Adipocyte (in vitro differentiated cells): Measurements from ENCODE around the gene BABAM2.
"Not testable (repeated sequence)": the region's sequence is repeated elsewhere in the genome, so short reads cannot be mapped to it uniquely, and the experiment has no call there.

Source experiments
- DNase-seq: peaks from one replicate; pipeline ENCODE4 v3.0.0-alpha.2; 2015; ENCODE audit warnings: low read depth
- H3K27me3 ChIP-seq: replicated peaks from 2 replicates; pipeline ENCODE4 v1.7.0; 2013; ENCODE audit warnings: mild to moderate bottlenecking, low read length, moderate library complexity; ENCODE audit not compliant: control insufficient read depth, insufficient read depth
- H3K36me3 ChIP-seq: 2 replicates; pipeline ENCODE4 v1.7.0; 2013; ENCODE audit warnings: low read length, mild to moderate bottlenecking, moderate library complexity; ENCODE audit not compliant: control insufficient read depth, insufficient read depth, severe bottlenecking
- H3K4me1 ChIP-seq: 2 replicates; pipeline ENCODE4 v1.7.0; 2013; ENCODE audit warnings: mild to moderate bottlenecking, low read length, moderate library complexity; ENCODE audit not compliant: control insufficient read depth, insufficient read depth
- H3K4me3 ChIP-seq: 2 replicates; pipeline ENCODE4 v1.7.0; 2013; ENCODE audit warnings: mild to moderate bottlenecking, low read length, moderate library complexity
- H3K9ac ChIP-seq: 2 replicates; pipeline ENCODE4 v1.7.0; 2013; ENCODE audit warnings: mild to moderate bottlenecking, low read length, moderate library complexity
- H3K9me3 ChIP-seq: 2 replicates; pipeline ENCODE4 v1.7.0; 2013; ENCODE audit warnings: mild to moderate bottlenecking, low read length, moderate library complexity; ENCODE audit not compliant: control insufficient read depth

The BABAM2 gene

GRCh38 chr2:28368357-28368798, 477.8 kb downstream of the BABAM2 start:
- H3K9ac ChIP-seq: no peak overlapping the region
- peaks cover 7% of the 10 kb centered on the region for H3K27me3 ChIP-seq
- H3K9me3 ChIP-seq: no peaks in the 10 kb centered on the region
- no peak overlapping the region for H3K4me3 ChIP-seq
- H3K4me1 ChIP-seq: peaks cover 22% of the 10 kb centered on the region
- no peaks in the 10 kb centered on the region for H3K36me3 ChIP-seq
- DNase-seq: no peak

GRCh38 chr2:28369358-28369757, 478.8 kb downstream of the BABAM2 start:
- Histone ChIP-seq H3K4me1 (peaks cover 22% of the 10 kb centered on the region), H3K4me3 (no peak overlapping the region), H3K9ac (peak overlapping the region; percentile 32), H3K27me3 (peaks cover 7% of the 10 kb centered on the region), H3K36me3 (no peaks in the 10 kb centered on the region), H3K9me3 (no peaks in the 10 kb centered on the region)
- no peak for DNase-seq

- Histone ChIP-seq H3K9me3 (no peaks in the 10 kb centered on the region), H3K36me3 (no peaks in the 10 kb centered on the region), H3K27me3 (peaks cover 7% of the 10 kb centered on the region), H3K4me3 (no peak overlapping the region), H3K9ac (no peak overlapping the region), H3K4me1 (peaks cover 22% of the 10 kb centered on the region)
- DNase-seq: no peak
These were observed 479.8 kb downstream of the BABAM2 start for GRCh38 chr2:28370354-28370753.

- H3K9me3 ChIP-seq, H3K9ac ChIP-seq, H3K36me3 ChIP-seq, H3K4me3 ChIP-seq, H3K27me3 ChIP-seq, DNase-seq: not testable (repeated sequence)
- H3K4me1 ChIP-seq: peaks cover 21% of the 10 kb centered on the region
These were observed 481.2 kb downstream of the BABAM2 start for GRCh38 chr2:28371728-28372127.

GRCh38 chr2:28373854-28374253, 483.3 kb downstream of the BABAM2 start:
- DNase-seq: no peak
- H3K9ac ChIP-seq: no peak overlapping the region
- no peak overlapping the region for H3K4me3 ChIP-seq
- peaks cover 2% of the 10 kb centered on the region for H3K27me3 ChIP-seq
- peaks cover 17% of the 10 kb centered on the region for H3K4me1 ChIP-seq
- no peaks in the 10 kb centered on the region for H3K9me3 ChIP-seq
- H3K36me3 ChIP-seq: no peaks in the 10 kb centered on the region

- Histone ChIP-seq H3K9me3 (no peaks in the 10 kb centered on the region), H3K36me3 (no peaks in the 10 kb centered on the region), H3K9ac (no peak overlapping the region), H3K27me3 (no peaks in the 10 kb centered on the region), H3K4me1 (peaks cover 13% of the 10 kb centered on the region), H3K4me3 (no peak overlapping the region)
- no peak for DNase-seq
These were observed 483.8 kb downstream of the BABAM2 start for GRCh38 chr2:28374331-28374730.

- H3K36me3 ChIP-seq: no peaks in the 10 kb centered on the region
- H3K9me3 ChIP-seq: no peaks in the 10 kb centered on the region
- H3K4me3 ChIP-seq: no peak overlapping the region
- H3K4me1 ChIP-seq: peaks cover 6% of the 10 kb centered on the region
- no peaks in the 10 kb centered on the region for H3K27me3 ChIP-seq
- no peak for DNase-seq
- H3K9ac ChIP-seq: no peak overlapping the region
These were observed 484.7 kb downstream of the BABAM2 start for GRCh38 chr2:28375236-28375635.

GRCh38 chr2:28375742-28376631, 485.5 kb downstream of the BABAM2 start:
- no peaks in the 10 kb centered on the region for H3K9me3 ChIP-seq
- no peak overlapping the region for H3K9ac ChIP-seq
- no peak for DNase-seq
- H3K4me1 ChIP-seq: no peaks in the 10 kb centered on the region
- no peaks in the 10 kb centered on the region for H3K36me3 ChIP-seq
- H3K4me3 ChIP-seq: no peak overlapping the region
- H3K27me3 ChIP-seq: no peaks in the 10 kb centered on the region

GRCh38 chr2:28377195-28377816, 486.8 kb downstream of the BABAM2 start:
- Histone ChIP-seq H3K9ac (no peak overlapping the region), H3K4me1 (no peaks in the 10 kb centered on the region), H3K9me3 (no peaks in the 10 kb centered on the region), H3K4me3 (no peak overlapping the region), H3K36me3 (no peaks in the 10 kb centered on the region), H3K27me3 (no peaks in the 10 kb centered on the region)
- DNase-seq: no peak

- H3K36me3 ChIP-seq: no peaks in the 10 kb centered on the region
- no peak overlapping the region for H3K4me3 ChIP-seq
- no peak for DNase-seq
- no peaks in the 10 kb centered on the region for H3K9me3 ChIP-seq
- H3K9ac ChIP-seq: no peak overlapping the region
- no peaks in the 10 kb centered on the region for H3K4me1 ChIP-seq
- no peaks in the 10 kb centered on the region for H3K27me3 ChIP-seq
These were observed 487.6 kb downstream of the BABAM2 start for GRCh38 chr2:28377984-28378678.
